IMR-90 (cell line): ENCODE results near the gene ATP5F1D. TPM values are rescaled to one million over a fixed set of nuclear protein-coding genes. Genes with fewer than 3 reads are reported as not detected.

Experiments used
- ATAC-seq: fragments of 200-7000 bp; cut with Tn5 transposase; 2 replicates; pipeline ENCODE4 v1.9.1; 2020; ENCODE audit warnings: low read depth, mild to moderate bottlenecking, moderate library complexity
- BruUV-seq: library from RNA; stranded (reverse); fragments of 400-500 nt; replicated peaks from 2 replicates; lab custom pipeline; 2021; lab: Mats Ljungman, UMichigan
- CTCF ChIA-PET: fragments of 300-600 bp; formaldehyde crosslinking; extraction: SDS; loops from one replicate; lab custom pipeline; 2021; ENCODE audit warnings: antibody characterized with exemption; lab: Yijun Ruan, JAX
- POLR2A ChIA-PET: fragments of 300-600 bp; sonication (Branson Sonifier 250); formaldehyde crosslinking; loops from one replicate; lab custom pipeline; 2022; ENCODE audit warnings: antibody characterized with exemption; ENCODE audit not compliant: unreplicated experiment; lab: Charles Lee
- DNase-seq: peaks from one replicate; pipeline ENCODE4 v3.0.0; 2013
- H2AFZ ChIP-seq: replicated peaks from 2 replicates; pipeline ENCODE3; 2013; ENCODE audit warnings: low read length, mild to moderate bottlenecking; ENCODE audit not compliant: poor library complexity
- H2AK5ac ChIP-seq: 2 replicates; pipeline ENCODE4 v1.6.1; 2013; ENCODE audit warnings: low read depth, low read length, inconsistent platforms
- H2AK9ac ChIP-seq: replicated peaks from 2 replicates; pipeline ENCODE3; 2013; ENCODE audit warnings: mild to moderate bottlenecking, low read depth, low read length, moderate library complexity; ENCODE audit not compliant: poor library complexity
- H2BK120ac ChIP-seq: 2 replicates; pipeline ENCODE4 v1.6.1; 2013; ENCODE audit warnings: low read depth, low read length, inconsistent platforms
- H2BK15ac ChIP-seq: 3 replicates; pipeline ENCODE4 v1.6.1; 2013; ENCODE audit warnings: low read depth, low read length, inconsistent platforms
- H2BK20ac ChIP-seq: 2 replicates; pipeline ENCODE4 v1.6.1; 2013; ENCODE audit warnings: low read depth, mild to moderate bottlenecking, inconsistent platforms, low read length, moderate library complexity
- H2BK5ac ChIP-seq: 2 replicates; pipeline ENCODE4 v1.6.1; 2013; ENCODE audit warnings: mild to moderate bottlenecking, low read depth, low read length, inconsistent platforms; ENCODE audit not compliant: poor library complexity, severe bottlenecking
- H3K14ac ChIP-seq: replicated peaks from 2 replicates; pipeline ENCODE4 v1.6.1; 2013; ENCODE audit warnings: low read depth, low read length, inconsistent platforms
- H3K18ac ChIP-seq: 2 replicates; pipeline ENCODE4 v1.6.1; 2013; ENCODE audit warnings: low read depth, low read length, control low read depth
- H3K23ac ChIP-seq: 2 replicates; pipeline ENCODE4 v1.6.1; 2013; ENCODE audit warnings: low read depth, low read length, inconsistent platforms
- H3K27ac ChIP-seq: 2 replicates; pipeline ENCODE4 v1.5.1; 2013; ENCODE audit warnings: mild to moderate bottlenecking, control low read depth, low read length; ENCODE audit not compliant: insufficient read depth
- H3K27me3 ChIP-seq: 2 replicates; pipeline ENCODE4 v1.6.1; 2013; ENCODE audit warnings: low read length; ENCODE audit not compliant: control insufficient read depth, insufficient read depth
- H3K36me3 ChIP-seq: 2 replicates; pipeline ENCODE4 v1.6.1; 2013; ENCODE audit warnings: low read length, mixed read lengths; ENCODE audit not compliant: control insufficient read depth, insufficient read depth
- H3K4ac ChIP-seq: 2 replicates; pipeline ENCODE4 v1.6.1; 2013; ENCODE audit warnings: low read depth, low read length, inconsistent platforms
- H3K4me1 ChIP-seq: 2 replicates; pipeline ENCODE4 v1.6.1; 2013; ENCODE audit warnings: low read length, mixed read lengths; ENCODE audit not compliant: control insufficient read depth, insufficient read depth
- H3K4me2 ChIP-seq: 2 replicates; pipeline ENCODE4 v1.6.1; 2013; ENCODE audit warnings: low read depth, mild to moderate bottlenecking, control low read depth, low read length, moderate library complexity
- H3K4me3 ChIP-seq: 2 replicates; pipeline ENCODE4 v1.5.1; 2013; ENCODE audit warnings: low read depth, mild to moderate bottlenecking, control low read depth, low read length, moderate library complexity; ENCODE audit not compliant: insufficient read depth
- H3K56ac ChIP-seq: 2 replicates; pipeline ENCODE4 v1.6.1; 2013; ENCODE audit warnings: low read length, inconsistent platforms; ENCODE audit not compliant: insufficient read depth; ENCODE audit errors: extremely low read depth
- H3K79me1 ChIP-seq, 2 experiments: 2 replicates each; pipeline ENCODE4 v1.6.1; 2013; ENCODE audit warnings: low read length in 2 of 2, inconsistent platforms in 1 of 2, low read depth in 1 of 2
- H3K9ac ChIP-seq: 2 replicates; pipeline ENCODE4 v1.6.1; 2013; ENCODE audit warnings: low read depth, low read length, control low read depth
- H3K9me1 ChIP-seq: 2 replicates; pipeline ENCODE4 v1.6.1; 2013; ENCODE audit warnings: low read length, inconsistent platforms; ENCODE audit not compliant: insufficient read depth
- H3K9me3 ChIP-seq: 2 replicates; pipeline ENCODE4 v1.6.1; 2013; ENCODE audit warnings: low read length; ENCODE audit not compliant: control insufficient read depth, insufficient read depth
- H4K20me1 ChIP-seq: 2 replicates; pipeline ENCODE4 v1.6.1; 2013; ENCODE audit warnings: low read length, inconsistent platforms; ENCODE audit not compliant: insufficient read depth
- H4K5ac ChIP-seq: 2 replicates; pipeline ENCODE4 v1.6.1; 2013; ENCODE audit warnings: mild to moderate bottlenecking, low read depth, low read length, control low read depth
- H4K8ac ChIP-seq, 2 experiments: 2 replicates each; pipeline ENCODE4 v1.6.1; 2013; ENCODE audit warnings: low read depth in 2 of 2, low read length in 2 of 2, control low read depth in 1 of 2, inconsistent platforms in 1 of 2
- H4K91ac ChIP-seq: 2 replicates; pipeline ENCODE4 v1.6.1; 2013; ENCODE audit warnings: low read depth, low read length, inconsistent platforms; ENCODE audit not compliant: insufficient read depth
- FOS ChIP-seq: fragments of 150-350 bp; IDR thresholded peaks from 2 replicates; pipeline ENCODE4 v1.6.1; 2016; ENCODE audit warnings: low read depth, low read length
- POLR2A ChIP-seq: IDR thresholded peaks from 2 replicates; pipeline ENCODE4 v1.6.1; 2012; ENCODE audit warnings: mild to moderate bottlenecking, low read depth, low read length
- USF2 ChIP-seq: fragments of 150-350 bp; IDR thresholded peaks from 2 replicates; pipeline ENCODE4 v1.6.1; 2017; ENCODE audit warnings: mild to moderate bottlenecking, antibody characterized with exemption, low read length, low read depth
- WGBS, 2 experiments: methylation state at CpG; one replicate each; pipeline versions ENCODE4 v1.1.5 to v1.1.7; 2013; ENCODE audit warnings: missing lambda C conversion rate in 2 of 2; ENCODE audit not compliant: insufficient read length in 1 of 2; ENCODE audit errors: extremely low coverage in 2 of 2; 5-methylcytosine and 5-hydroxymethylcytosine counted together
- dilution Hi-C: fragments of 300-500 bp; cut with HindIII; formaldehyde crosslinking; loops from one replicate; pipeline ENCODE4 v1.14.3; 2018; ENCODE audit warnings: low sequenced_read_pairs; ENCODE audit not compliant: unreplicated experiment
- in situ Hi-C: fragments of 300-500 bp; cut with MboI; formaldehyde crosslinking; loops from 3 replicates; pipeline ENCODE4 v1.14.3; 2019; ENCODE audit warnings: low sequenced_read_pairs, inconsistent platforms, mixed read lengths
- intact Hi-C: fragments of 100-400 bp; cut with micrococcal nuclease; formaldehyde crosslinking; loops from 2 replicates; pipeline ENCODE4 v1.10.0; 2022
- polyA plus RNA-seq, 3 experiments: library from polyadenylated mRNA; depleted of rRNA; stranded (reverse); fragments of >200 nt; gene quantifications; 2 replicates each; pipeline ENCODE4 v1.2.3, GENCODE V29; 2012; ENCODE audit warnings: low replicate concordance in 1 of 3
- total RNA-seq: library from RNA; depleted of rRNA; stranded (reverse); fragments of >200 nt; gene quantifications from 2 replicates; pipeline ENCODE4 v1.2.3, GENCODE V29; 2012
- TF ChIP-seq, protein P1 (sequence below): conservative IDR thresholded peaks from 2 replicates; pipeline ENCODE4 v1.5.1; 2012; ENCODE audit warnings: mild to moderate bottlenecking, low read depth, low read length, improper control_type of control experiment
- TF ChIP-seq, protein P2 (sequence below): fragments of 150-350 bp; IDR thresholded peaks from 2 replicates; pipeline ENCODE4 v1.6.1; 2016; ENCODE audit warnings: low read depth, mild to moderate bottlenecking, low read length, moderate library complexity, borderline replicate concordance

Gene ATP5F1D
- total and polyA plus RNA-seq, 2 of the 4 experiments (the other 2 are of a cell fraction), result 7.3 to 140 TPM

DNA sequence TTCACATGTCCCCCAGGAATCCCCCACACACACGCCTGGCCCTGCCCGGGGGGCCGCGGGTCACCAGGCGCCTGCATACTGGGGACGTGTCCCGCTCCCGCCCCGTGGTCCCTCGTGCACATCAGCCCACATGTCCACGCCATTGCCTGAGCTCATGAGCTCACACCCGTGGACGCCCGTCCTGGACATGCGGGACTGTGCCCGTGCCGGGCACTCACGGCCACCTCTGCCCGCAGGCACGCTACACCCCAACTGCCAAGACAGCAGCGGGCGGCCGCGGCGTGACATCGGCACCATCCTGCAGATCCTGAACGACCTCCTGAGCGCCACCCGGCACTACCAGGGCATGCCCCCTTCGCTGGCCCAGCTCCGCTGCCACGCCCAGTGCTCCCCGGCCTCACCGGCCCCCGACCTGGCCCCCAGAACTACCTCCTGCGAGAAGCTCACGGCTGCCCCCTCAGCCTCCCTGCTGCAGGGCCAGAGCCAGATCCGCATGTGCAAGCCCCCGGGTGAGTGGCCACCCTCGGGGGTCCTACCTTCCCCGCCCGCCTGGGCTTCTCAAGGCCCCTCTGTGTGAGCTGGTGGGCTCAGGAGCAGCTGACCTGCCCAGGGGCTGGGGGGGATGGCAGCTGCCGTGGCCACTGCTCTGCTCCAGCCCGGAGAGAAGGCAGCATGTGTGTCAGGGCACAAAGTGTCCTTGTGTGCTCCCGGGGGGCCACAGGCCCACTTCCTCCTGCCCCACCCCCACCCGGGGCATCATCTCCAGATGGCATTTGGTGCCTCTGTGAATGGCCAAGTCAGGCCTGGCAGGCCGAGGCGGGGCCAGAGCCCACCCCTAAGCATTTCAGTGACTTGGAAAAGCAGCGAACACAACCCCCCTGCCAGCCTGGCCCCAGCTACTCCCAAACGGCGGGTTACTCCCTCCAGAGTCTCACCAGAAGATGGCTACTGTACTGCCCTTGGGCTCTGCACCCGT lies 13.9 kb downstream of the ATP5F1D start:
- Histone ChIP-seq H3K9me3 (no peaks in the 10 kb centered on the region), H3K27me3 (no peaks in the 10 kb centered on the region), H3K23ac (peak overlapping the region; percentile 66; the same call in 1 of the 2 replicates), H2BK20ac (no peak overlapping the region), H3K9me1 (no peaks in the 10 kb centered on the region), H3K9ac (0 out of 2 replicates have a peak overlapping the region, but pooled peaks have one; percentile 38), H4K20me1 (peaks cover 93% of the 10 kb centered on the region), H2AK9ac (peak overlapping the region; percentile 99), H3K4ac (peak overlapping the region; percentile 84; the same call in 1 of the 2 replicates), H3K79me1 (peaks cover 0 to 46% of the 10 kb centered on the region in 2 experiments; a peak in 2 of 4 replicates), H3K4me1 (peaks cover 38% of the 10 kb centered on the region), H2AK5ac (peak overlapping the region; percentile 60), H3K4me3 (no peak overlapping the region), H3K27ac (peak overlapping the region; percentile 99), H3K18ac (no peak overlapping the region), H4K91ac (peak overlapping the region; percentile 82), H4K5ac (no peak overlapping the region), H3K14ac (no peak overlapping the region), H2BK120ac (peak overlapping the region; percentile 64; the same call in 1 of the 2 replicates), H3K4me2 (no peak overlapping the region), H2AFZ (peak overlapping the region; percentile 46), H3K56ac (no peak overlapping the region), H3K36me3 (peaks cover 68% of the 10 kb centered on the region), H2BK15ac (no peak overlapping the region), H2BK5ac (peak overlapping the region; percentile 99), H4K8ac (peak overlapping the region; percentile 14 to 63; a peak in 2 of 4 replicates)
- ATAC-seq (no peak), DNase-seq (no peak)
- ChIA-PET POLR2A (interaction anchor here (1.6 to 1.7 kb wide), 2 partner anchors 11 to 14 kb away, joined by 6 to 24 read pairs; partner anchors contain the start of gene CIRBP), CTCF (interaction anchor here (1.6 to 2.0 kb wide), 2 partner anchors 11 kb away, joined by 5 to 7 read pairs; no protein-coding TSS in a partner anchor)
- intact Hi-C loops (no loop called here), dilution Hi-C loops (no loop called here), in situ Hi-C loops (no loop called here)
- no TSS peak for BruUV-seq
- 91% methylated on average over 29 of the region's 52 CpGs; no CpG with 5 or more reads in 1 of the 2 experiments for WGBS, 2 experiments
- TF ChIP-seq POLR2A, result no peak; the same call in 1 of the 2 replicates
- TF ChIP-seq USF2, result peak; percentile 21; the same call in 1 of the 2 replicates
- TF ChIP-seq FOS, result no peak
- TF ChIP-seq, protein P1, sequence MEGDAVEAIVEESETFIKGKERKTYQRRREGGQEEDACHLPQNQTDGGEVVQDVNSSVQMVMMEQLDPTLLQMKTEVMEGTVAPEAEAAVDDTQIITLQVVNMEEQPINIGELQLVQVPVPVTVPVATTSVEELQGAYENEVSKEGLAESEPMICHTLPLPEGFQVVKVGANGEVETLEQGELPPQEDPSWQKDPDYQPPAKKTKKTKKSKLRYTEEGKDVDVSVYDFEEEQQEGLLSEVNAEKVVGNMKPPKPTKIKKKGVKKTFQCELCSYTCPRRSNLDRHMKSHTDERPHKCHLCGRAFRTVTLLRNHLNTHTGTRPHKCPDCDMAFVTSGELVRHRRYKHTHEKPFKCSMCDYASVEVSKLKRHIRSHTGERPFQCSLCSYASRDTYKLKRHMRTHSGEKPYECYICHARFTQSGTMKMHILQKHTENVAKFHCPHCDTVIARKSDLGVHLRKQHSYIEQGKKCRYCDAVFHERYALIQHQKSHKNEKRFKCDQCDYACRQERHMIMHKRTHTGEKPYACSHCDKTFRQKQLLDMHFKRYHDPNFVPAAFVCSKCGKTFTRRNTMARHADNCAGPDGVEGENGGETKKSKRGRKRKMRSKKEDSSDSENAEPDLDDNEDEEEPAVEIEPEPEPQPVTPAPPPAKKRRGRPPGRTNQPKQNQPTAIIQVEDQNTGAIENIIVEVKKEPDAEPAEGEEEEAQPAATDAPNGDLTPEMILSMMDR, result no peak
- TF ChIP-seq, protein P2, sequence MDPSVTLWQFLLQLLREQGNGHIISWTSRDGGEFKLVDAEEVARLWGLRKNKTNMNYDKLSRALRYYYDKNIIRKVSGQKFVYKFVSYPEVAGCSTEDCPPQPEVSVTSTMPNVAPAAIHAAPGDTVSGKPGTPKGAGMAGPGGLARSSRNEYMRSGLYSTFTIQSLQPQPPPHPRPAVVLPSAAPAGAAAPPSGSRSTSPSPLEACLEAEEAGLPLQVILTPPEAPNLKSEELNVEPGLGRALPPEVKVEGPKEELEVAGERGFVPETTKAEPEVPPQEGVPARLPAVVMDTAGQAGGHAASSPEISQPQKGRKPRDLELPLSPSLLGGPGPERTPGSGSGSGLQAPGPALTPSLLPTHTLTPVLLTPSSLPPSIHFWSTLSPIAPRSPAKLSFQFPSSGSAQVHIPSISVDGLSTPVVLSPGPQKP, result no peak
